HG03135 (cell line): Measurements from ENCODE around the gene ZNF75A.

Experiments used
- ATAC-seq: cut with Tn5 transposase; IDR thresholded peaks from one replicate; pipeline ENCODE4 v1.9.1; 2021; ENCODE audit warnings: mild to moderate bottlenecking, moderate library complexity; ENCODE audit not compliant: unreplicated experiment

Gene ZNF75A

GRCh38 chr16:3364774-3365427, 59.6 kb downstream of the ZNF75A start:
- ATAC-seq: peak; percentile 85
